ENCODE measurements around the gene APOH. TPM values are rescaled to one million over a fixed set of nuclear protein-coding genes. Genes with fewer than 3 reads are reported as not detected.

APOH gene
- total RNA-seq, 1 donor from 2014 or later = not detected

GRCh38 chr17:66221755-66222530 is 7.3 kb downstream of the APOH start:
- H3K27me3 ChIP-seq = no peaks in the 10 kb centered on the region
- intact Hi-C loops (cut with DNase I) = no loop called here
- H3K9me3 ChIP-seq = no peaks in the 10 kb centered on the region
- TF ChIP-seq POLR2A (IDR thresholded peaks at IDR 0.05) (no peak), CTCF (IDR thresholded peaks at IDR 0.05) (no peak), POLR2AphosphoS5 (IDR thresholded peaks at IDR 0.05; ENCODE audit: insufficient read depth in 1 of 2, low read depth in 1 of 2) (no peak)
- no peaks in the 10 kb centered on the region for H3K36me3 ChIP-seq
- H3K4me1 ChIP-seq = no peaks in the 10 kb centered on the region
- H3K27ac ChIP-seq = no peak overlapping the region
- H3K4me3 ChIP-seq = no peak overlapping the region
- no peak for DNase-seq (ENCODE audit: extremely low spot score in 2 of 2)

GRCh38 chr17:66221343-66221742 is 7.9 kb downstream of the APOH start:
- TF ChIP-seq CTCF (IDR thresholded peaks at IDR 0.05) (no peak), POLR2AphosphoS5 (IDR thresholded peaks at IDR 0.05; ENCODE audit: insufficient read depth in 1 of 2, low read depth in 1 of 2) (no peak), POLR2A (IDR thresholded peaks at IDR 0.05) (no peak)
- DNase-seq (ENCODE audit: extremely low spot score in 2 of 2) = no peak
- Histone ChIP-seq H3K9me3 (no peaks in the 10 kb centered on the region), H3K27ac (no peak overlapping the region), H3K27me3 (no peaks in the 10 kb centered on the region), H3K36me3 (no peaks in the 10 kb centered on the region), H3K4me1 (no peaks in the 10 kb centered on the region), H3K4me3 (no peak overlapping the region)
- intact Hi-C loops (cut with DNase I) = no loop called here

- TF ChIP-seq POLR2AphosphoS5 (IDR thresholded peaks at IDR 0.05; ENCODE audit: insufficient read depth in 1 of 2, low read depth in 1 of 2) (no peak), POLR2A (IDR thresholded peaks at IDR 0.05) (no peak), CTCF (IDR thresholded peaks at IDR 0.05) (no peak)
- H3K36me3 ChIP-seq = no peaks in the 10 kb centered on the region
- no peaks in the 10 kb centered on the region for H3K4me1 ChIP-seq
- H3K27ac ChIP-seq = no peak overlapping the region
- DNase-seq (ENCODE audit: extremely low spot score in 2 of 2) = no peak
- no peak overlapping the region for H3K4me3 ChIP-seq
- intact Hi-C loops (cut with DNase I) = no loop called here
- H3K27me3 ChIP-seq = no peaks in the 10 kb centered on the region
- no peaks in the 10 kb centered on the region for H3K9me3 ChIP-seq
These were observed 9.0 kb downstream of the APOH start for GRCh38 chr17:66220079-66220835.

- Histone ChIP-seq H3K9me3 (no peaks in the 10 kb centered on the region), H3K27ac (no peak overlapping the region), H3K27me3 (no peaks in the 10 kb centered on the region), H3K36me3 (no peaks in the 10 kb centered on the region), H3K4me3 (no peak overlapping the region), H3K4me1 (no peaks in the 10 kb centered on the region)
- intact Hi-C loops (cut with DNase I) = no loop called here
- TF ChIP-seq POLR2AphosphoS5 (IDR thresholded peaks at IDR 0.05; ENCODE audit: insufficient read depth in 1 of 2, low read depth in 1 of 2) = no peak
- no peak for TF ChIP-seq POLR2A (IDR thresholded peaks at IDR 0.05)
- TF ChIP-seq CTCF (IDR thresholded peaks at IDR 0.05) = no peak
- DNase-seq (ENCODE audit: extremely low spot score in 2 of 2) = no peak
These were observed 13.7 kb downstream of the APOH start for GRCh38 chr17:66215529-66215911.

Data from vagina (tissue), 2 donors.